ENCODE results near the gene PIGL. TPM values are rescaled to one million over a fixed set of nuclear protein-coding genes. Genes with fewer than 3 reads are reported as not detected.

Gene PIGL
- total RNA-seq, 1 experiment from 2014 or later: 44.1 TPM

DNA sequence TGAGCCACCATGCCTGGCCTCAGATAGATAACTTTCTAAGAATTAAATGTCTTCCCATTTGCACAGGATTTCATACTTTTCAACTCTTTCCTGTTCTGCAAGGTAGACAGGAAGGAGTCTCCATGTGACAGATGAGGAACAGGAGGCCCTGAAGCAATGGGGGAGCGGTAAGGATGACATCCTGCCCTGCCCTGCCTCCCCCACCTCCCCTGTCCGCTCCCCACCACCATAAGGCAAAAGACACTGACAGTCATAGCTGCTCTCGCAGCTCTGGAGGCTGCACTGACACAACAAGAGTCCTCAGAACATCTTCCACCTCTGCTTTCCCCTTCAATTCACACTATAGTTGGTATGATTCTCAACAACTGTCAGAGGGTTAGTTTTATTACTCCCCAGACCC lies 126.6 kb downstream of the PIGL start (continued):
- TF ChIP-seq, protein P1, sequence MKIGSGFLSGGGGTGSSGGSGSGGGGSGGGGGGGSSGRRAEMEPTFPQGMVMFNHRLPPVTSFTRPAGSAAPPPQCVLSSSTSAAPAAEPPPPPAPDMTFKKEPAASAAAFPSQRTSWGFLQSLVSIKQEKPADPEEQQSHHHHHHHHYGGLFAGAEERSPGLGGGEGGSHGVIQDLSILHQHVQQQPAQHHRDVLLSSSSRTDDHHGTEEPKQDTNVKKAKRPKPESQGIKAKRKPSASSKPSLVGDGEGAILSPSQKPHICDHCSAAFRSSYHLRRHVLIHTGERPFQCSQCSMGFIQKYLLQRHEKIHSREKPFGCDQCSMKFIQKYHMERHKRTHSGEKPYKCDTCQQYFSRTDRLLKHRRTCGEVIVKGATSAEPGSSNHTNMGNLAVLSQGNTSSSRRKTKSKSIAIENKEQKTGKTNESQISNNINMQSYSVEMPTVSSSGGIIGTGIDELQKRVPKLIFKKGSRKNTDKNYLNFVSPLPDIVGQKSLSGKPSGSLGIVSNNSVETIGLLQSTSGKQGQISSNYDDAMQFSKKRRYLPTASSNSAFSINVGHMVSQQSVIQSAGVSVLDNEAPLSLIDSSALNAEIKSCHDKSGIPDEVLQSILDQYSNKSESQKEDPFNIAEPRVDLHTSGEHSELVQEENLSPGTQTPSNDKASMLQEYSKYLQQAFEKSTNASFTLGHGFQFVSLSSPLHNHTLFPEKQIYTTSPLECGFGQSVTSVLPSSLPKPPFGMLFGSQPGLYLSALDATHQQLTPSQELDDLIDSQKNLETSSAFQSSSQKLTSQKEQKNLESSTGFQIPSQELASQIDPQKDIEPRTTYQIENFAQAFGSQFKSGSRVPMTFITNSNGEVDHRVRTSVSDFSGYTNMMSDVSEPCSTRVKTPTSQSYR (CRISPR knock-in tag; IDR thresholded peaks at IDR 0.05): no peak
- TF ChIP-seq, protein P2, sequence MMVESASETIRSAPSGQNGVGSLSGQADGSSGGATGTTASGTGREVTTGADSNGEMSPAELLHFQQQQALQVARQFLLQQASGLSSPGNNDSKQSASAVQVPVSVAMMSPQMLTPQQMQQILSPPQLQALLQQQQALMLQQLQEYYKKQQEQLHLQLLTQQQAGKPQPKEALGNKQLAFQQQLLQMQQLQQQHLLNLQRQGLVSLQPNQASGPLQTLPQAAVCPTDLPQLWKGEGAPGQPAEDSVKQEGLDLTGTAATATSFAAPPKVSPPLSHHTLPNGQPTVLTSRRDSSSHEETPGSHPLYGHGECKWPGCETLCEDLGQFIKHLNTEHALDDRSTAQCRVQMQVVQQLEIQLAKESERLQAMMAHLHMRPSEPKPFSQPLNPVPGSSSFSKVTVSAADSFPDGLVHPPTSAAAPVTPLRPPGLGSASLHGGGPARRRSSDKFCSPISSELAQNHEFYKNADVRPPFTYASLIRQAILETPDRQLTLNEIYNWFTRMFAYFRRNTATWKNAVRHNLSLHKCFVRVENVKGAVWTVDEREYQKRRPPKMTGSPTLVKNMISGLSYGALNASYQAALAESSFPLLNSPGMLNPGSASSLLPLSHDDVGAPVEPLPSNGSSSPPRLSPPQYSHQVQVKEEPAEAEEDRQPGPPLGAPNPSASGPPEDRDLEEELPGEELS (CRISPR knock-in tag; IDR thresholded peaks at IDR 0.05): no peak
- TF ChIP-seq ZNF138 (CRISPR knock-in tag; conservative IDR thresholded peaks at IDR 0.05) (no peak), ETV6 (CRISPR knock-in tag; IDR thresholded peaks at IDR 0.05) (no peak)
- TF ChIP-seq, protein P3, sequence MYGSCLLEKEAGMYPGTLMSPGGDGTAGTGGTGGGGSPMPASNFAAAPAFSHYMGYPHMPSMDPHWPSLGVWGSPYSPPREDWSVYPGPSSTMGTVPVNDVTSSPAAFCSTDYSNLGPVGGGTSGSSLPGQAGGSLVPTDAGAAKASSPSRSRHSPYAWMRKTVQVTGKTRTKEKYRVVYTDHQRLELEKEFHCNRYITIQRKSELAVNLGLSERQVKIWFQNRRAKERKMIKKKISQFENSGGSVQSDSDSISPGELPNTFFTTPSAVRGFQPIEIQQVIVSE (CRISPR knock-in tag; IDR thresholded peaks at IDR 0.05; ENCODE audit: borderline replicate concordance): no peak
- TF ChIP-seq, protein P4, sequence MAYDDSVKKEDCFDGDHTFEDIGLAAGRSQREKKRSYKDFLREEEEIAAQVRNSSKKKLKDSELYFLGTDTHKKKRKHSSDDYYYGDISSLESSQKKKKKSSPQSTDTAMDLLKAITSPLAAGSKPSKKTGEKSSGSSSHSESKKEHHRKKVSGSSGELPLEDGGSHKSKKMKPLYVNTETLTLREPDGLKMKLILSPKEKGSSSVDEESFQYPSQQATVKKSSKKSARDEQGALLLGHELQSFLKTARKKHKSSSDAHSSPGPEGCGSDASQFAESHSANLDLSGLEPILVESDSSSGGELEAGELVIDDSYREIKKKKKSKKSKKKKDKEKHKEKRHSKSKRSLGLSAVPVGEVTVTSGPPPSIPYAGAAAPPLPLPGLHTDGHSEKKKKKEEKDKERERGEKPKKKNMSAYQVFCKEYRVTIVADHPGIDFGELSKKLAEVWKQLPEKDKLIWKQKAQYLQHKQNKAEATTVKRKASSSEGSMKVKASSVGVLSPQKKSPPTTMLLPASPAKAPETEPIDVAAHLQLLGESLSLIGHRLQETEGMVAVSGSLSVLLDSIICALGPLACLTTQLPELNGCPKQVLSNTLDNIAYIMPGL (CRISPR knock-in tag; IDR thresholded peaks at IDR 0.05): no peak

DNA sequence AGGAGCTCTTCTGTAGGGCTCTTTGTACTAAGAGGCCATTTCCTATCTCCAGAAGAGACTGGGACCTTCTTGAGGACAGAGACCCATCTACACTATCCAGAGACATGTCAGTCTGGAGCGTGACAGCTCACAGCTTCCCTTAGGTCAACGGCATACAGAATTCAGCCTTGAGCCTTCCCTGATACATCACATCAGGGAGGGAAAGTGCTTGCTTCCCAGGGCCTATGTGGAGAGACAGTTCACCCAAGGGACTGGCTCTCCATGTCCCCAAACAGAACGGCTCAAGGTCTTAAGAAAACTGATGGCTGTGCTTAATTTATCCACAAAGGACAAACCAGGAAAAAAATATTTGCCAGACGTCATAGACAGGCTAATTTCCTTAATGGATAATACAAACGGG lies 128.6 kb downstream of the PIGL start:
- H3K27ac Mint-ChIP-seq: no peak overlapping the region
- no peaks in the 10 kb centered on the region for H3K9me3 Mint-ChIP-seq

More for the DNA sequence above, 128.6 kb downstream of the PIGL start:
- ATAC-seq: no peak
- Mint-ChIP-seq H3K4me3 (no peak overlapping the region), H3K4me1 (0 out of 2 replicates have a peak, but pooled peaks cover under 1% of the 10 kb centered on the region), H3K27me3 (ENCODE audit: low read depth) (no peaks in the 10 kb centered on the region), H3K36me3 (peaks cover 55% of the 10 kb centered on the region)
- TF ChIP-seq SMAD4 (CRISPR knock-in tag; IDR thresholded peaks at IDR 0.05) (no peak), ZNF396 (CRISPR knock-in tag; IDR thresholded peaks at IDR 0.05; ENCODE audit: borderline replicate concordance) (no peak), NFATC4 (CRISPR knock-in tag; IDR thresholded peaks at IDR 0.05) (no peak), OVOL2 (CRISPR knock-in tag; IDR thresholded peaks at IDR 0.05; ENCODE audit: borderline replicate concordance) (no peak), ELF4 (CRISPR knock-in tag; IDR thresholded peaks at IDR 0.05; ENCODE audit: low read depth) (no peak), CBFB (CRISPR knock-in tag; IDR thresholded peaks at IDR 0.05; ENCODE audit: low read depth) (no peak), ZNF138 (CRISPR knock-in tag; conservative IDR thresholded peaks at IDR 0.05) (no peak)
- TF ChIP-seq, protein P5, sequence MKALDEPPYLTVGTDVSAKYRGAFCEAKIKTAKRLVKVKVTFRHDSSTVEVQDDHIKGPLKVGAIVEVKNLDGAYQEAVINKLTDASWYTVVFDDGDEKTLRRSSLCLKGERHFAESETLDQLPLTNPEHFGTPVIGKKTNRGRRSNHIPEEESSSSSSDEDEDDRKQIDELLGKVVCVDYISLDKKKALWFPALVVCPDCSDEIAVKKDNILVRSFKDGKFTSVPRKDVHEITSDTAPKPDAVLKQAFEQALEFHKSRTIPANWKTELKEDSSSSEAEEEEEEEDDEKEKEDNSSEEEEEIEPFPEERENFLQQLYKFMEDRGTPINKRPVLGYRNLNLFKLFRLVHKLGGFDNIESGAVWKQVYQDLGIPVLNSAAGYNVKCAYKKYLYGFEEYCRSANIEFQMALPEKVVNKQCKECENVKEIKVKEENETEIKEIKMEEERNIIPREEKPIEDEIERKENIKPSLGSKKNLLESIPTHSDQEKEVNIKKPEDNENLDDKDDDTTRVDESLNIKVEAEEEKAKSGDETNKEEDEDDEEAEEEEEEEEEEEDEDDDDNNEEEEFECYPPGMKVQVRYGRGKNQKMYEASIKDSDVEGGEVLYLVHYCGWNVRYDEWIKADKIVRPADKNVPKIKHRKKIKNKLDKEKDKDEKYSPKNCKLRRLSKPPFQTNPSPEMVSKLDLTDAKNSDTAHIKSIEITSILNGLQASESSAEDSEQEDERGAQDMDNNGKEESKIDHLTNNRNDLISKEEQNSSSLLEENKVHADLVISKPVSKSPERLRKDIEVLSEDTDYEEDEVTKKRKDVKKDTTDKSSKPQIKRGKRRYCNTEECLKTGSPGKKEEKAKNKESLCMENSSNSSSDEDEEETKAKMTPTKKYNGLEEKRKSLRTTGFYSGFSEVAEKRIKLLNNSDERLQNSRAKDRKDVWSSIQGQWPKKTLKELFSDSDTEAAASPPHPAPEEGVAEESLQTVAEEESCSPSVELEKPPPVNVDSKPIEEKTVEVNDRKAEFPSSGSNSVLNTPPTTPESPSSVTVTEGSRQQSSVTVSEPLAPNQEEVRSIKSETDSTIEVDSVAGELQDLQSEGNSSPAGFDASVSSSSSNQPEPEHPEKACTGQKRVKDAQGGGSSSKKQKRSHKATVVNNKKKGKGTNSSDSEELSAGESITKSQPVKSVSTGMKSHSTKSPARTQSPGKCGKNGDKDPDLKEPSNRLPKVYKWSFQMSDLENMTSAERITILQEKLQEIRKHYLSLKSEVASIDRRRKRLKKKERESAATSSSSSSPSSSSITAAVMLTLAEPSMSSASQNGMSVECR (CRISPR knock-in tag; IDR thresholded peaks at IDR 0.05; ENCODE audit: borderline replicate concordance): no peak
- ChIA-PET POLR2A (interaction anchor here (0.5 to 1.1 kb wide), 2 partner anchors 12 to 14 kb away, joined by 4 to 7 read pairs; no protein-coding TSS in a partner anchor), CTCF (no interaction called here)
- no peak for DNase-seq (ENCODE audit: low spot score)

Data from WTC11 (cell line).